ENCODE data around the gene NPPC. TPM values are rescaled to one million over a fixed set of nuclear protein-coding genes. Genes with fewer than 3 reads are reported as not detected.

NPPC gene
- total RNA-seq, 1 donor from 2014 or later, result 0.66 TPM

GRCh38 chr2:231919341-231920035, 6.7 kb downstream of the NPPC start:
- Histone ChIP-seq H3K79me2 (ENCODE audit: insufficient read depth, low read length) (no peaks in the 10 kb centered on the region), H4K20me1 (ENCODE audit: insufficient read depth, low read length) (no peaks in the 10 kb centered on the region), H3K27ac (ENCODE audit: low read depth, low read length) (no peak overlapping the region), H3K9ac (ENCODE audit: low read length) (no peak overlapping the region), H3K27me3 (ENCODE audit: insufficient read depth, low read length) (peaks cover 39% of the 10 kb centered on the region), H3K4me2 (ENCODE audit: low read length) (no peak overlapping the region), H3K4me3 (ENCODE audit: insufficient read depth, low read depth, low read length) (no peak overlapping the region), H2AFZ (ENCODE audit: low read depth, low read length) (no peak overlapping the region), H3K36me3 (ENCODE audit: insufficient read depth, low read length) (no peaks in the 10 kb centered on the region), H3K9me3 (ENCODE audit: insufficient read depth, low read depth, low read length) (no peaks in the 10 kb centered on the region), H3K4me1 (ENCODE audit: insufficient read depth, low read length) (no peaks in the 10 kb centered on the region)
- Mint-ChIP-seq H3K4me3 (ENCODE audit: unreplicated experiment) (no peak overlapping the region), H3K36me3 (ENCODE audit: low read depth, unreplicated experiment) (no peaks in the 10 kb centered on the region), H3K27ac (ENCODE audit: unreplicated experiment) (no peak overlapping the region), H3K9me3 (ENCODE audit: unreplicated experiment) (peaks cover 2% of the 10 kb centered on the region), H3K4me1 (ENCODE audit: low read depth, unreplicated experiment) (no peaks in the 10 kb centered on the region), H3K27me3 (ENCODE audit: low read depth, unreplicated experiment) (peaks cover 64% of the 10 kb centered on the region)
- no peak for FAIRE-seq
- TF ChIP-seq, protein P1, sequence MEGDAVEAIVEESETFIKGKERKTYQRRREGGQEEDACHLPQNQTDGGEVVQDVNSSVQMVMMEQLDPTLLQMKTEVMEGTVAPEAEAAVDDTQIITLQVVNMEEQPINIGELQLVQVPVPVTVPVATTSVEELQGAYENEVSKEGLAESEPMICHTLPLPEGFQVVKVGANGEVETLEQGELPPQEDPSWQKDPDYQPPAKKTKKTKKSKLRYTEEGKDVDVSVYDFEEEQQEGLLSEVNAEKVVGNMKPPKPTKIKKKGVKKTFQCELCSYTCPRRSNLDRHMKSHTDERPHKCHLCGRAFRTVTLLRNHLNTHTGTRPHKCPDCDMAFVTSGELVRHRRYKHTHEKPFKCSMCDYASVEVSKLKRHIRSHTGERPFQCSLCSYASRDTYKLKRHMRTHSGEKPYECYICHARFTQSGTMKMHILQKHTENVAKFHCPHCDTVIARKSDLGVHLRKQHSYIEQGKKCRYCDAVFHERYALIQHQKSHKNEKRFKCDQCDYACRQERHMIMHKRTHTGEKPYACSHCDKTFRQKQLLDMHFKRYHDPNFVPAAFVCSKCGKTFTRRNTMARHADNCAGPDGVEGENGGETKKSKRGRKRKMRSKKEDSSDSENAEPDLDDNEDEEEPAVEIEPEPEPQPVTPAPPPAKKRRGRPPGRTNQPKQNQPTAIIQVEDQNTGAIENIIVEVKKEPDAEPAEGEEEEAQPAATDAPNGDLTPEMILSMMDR (IDR thresholded peaks at IDR 0.05; ENCODE audit: insufficient read depth, low read depth, low read length), result no peak
- no peak for TF ChIP-seq EZH2 (IDR thresholded peaks at IDR 0.05; ENCODE audit: insufficient read depth, low read length)
- DNase-seq (ENCODE audit: low read depth), result no peak

DNA sequence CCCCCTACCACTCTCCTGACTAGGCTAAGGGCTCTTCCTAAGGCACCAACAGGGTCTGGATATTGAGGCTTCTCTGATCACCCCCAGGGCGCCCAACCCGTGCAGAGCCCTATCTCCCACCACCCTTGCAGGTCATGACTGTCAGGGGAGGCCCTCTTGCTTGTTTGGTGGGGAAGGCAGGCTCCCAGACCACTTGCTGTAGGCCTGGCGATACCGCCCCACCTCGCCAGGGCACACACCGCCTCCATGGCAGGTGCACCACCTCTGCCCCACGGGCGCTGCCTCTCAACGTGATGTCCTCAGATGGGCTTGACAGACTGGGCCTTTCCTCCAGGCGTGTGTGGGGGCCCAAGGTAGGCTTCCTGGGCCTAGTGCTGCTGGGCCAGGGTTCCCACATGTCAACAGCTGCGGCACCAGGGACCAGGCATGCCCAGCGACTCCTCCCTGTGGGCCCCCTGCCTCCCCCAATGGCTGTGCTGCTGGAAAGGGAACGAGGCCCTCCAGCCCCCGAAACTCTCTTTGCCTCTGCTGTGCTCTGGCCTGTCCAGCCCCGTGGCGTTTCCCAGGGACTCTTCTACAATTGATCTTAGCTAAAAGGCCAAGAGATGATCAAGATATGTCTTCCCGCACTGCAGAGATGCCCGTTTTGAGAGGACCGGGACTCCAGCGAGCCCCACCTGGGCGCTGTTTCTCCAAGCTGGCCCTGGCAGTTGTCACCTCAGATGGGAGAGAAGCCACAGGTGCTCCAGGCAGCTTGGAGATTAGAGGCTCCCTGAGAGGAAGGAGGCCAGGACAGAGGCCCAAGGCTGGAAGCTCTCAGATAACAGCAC, 7.5 kb downstream of the NPPC start:
- TF ChIP-seq EZH2 (IDR thresholded peaks at IDR 0.05; ENCODE audit: insufficient read depth, low read length), result no peak
- TF ChIP-seq, protein P1 (IDR thresholded peaks at IDR 0.05; ENCODE audit: insufficient read depth, low read depth, low read length), result no peak
- DNase-seq (ENCODE audit: low read depth) (no peak), FAIRE-seq (no peak)
- H3K27me3 Mint-ChIP-seq (ENCODE audit: low read depth, unreplicated experiment), result peaks cover 63% of the 10 kb centered on the region
- no peak overlapping the region for H3K27ac ChIP-seq (ENCODE audit: low read depth, low read length)
- H3K9me3 Mint-ChIP-seq (ENCODE audit: unreplicated experiment), result no peaks in the 10 kb centered on the region
- no peaks in the 10 kb centered on the region for H3K9me3 ChIP-seq (ENCODE audit: insufficient read depth, low read depth, low read length)
- H4K20me1 ChIP-seq (ENCODE audit: insufficient read depth, low read length), result no peaks in the 10 kb centered on the region
- H3K4me1 Mint-ChIP-seq (ENCODE audit: low read depth, unreplicated experiment), result no peaks in the 10 kb centered on the region
- no peak overlapping the region for H3K4me3 Mint-ChIP-seq (ENCODE audit: unreplicated experiment)
- H3K9ac ChIP-seq (ENCODE audit: low read length), result no peak overlapping the region
- H3K27ac Mint-ChIP-seq (ENCODE audit: unreplicated experiment), result no peak overlapping the region
- no peak overlapping the region for H3K4me3 ChIP-seq (ENCODE audit: insufficient read depth, low read depth, low read length)
- H2AFZ ChIP-seq (ENCODE audit: low read depth, low read length), result no peak overlapping the region
- H3K79me2 ChIP-seq (ENCODE audit: insufficient read depth, low read length), result no peaks in the 10 kb centered on the region
- peaks cover 32% of the 10 kb centered on the region for H3K27me3 ChIP-seq (ENCODE audit: insufficient read depth, low read length)
- H3K36me3 ChIP-seq (ENCODE audit: insufficient read depth, low read length), result no peaks in the 10 kb centered on the region
- H3K36me3 Mint-ChIP-seq (ENCODE audit: low read depth, unreplicated experiment), result no peaks in the 10 kb centered on the region
- no peak overlapping the region for H3K4me2 ChIP-seq (ENCODE audit: low read length)
- H3K4me1 ChIP-seq (ENCODE audit: insufficient read depth, low read length), result no peaks in the 10 kb centered on the region

Data from astrocyte (in vitro differentiated cells and primary cell).